NK-92 (cell line): Measurements from ENCODE around the gene PSORS1C2.

Source experiments
- DNase-seq: peaks from one replicate; lab custom pipeline; 2025; ENCODE audit not compliant: unreplicated experiment; lab: John Stamatoyannopoulos, UW

Gene PSORS1C2

DNA sequence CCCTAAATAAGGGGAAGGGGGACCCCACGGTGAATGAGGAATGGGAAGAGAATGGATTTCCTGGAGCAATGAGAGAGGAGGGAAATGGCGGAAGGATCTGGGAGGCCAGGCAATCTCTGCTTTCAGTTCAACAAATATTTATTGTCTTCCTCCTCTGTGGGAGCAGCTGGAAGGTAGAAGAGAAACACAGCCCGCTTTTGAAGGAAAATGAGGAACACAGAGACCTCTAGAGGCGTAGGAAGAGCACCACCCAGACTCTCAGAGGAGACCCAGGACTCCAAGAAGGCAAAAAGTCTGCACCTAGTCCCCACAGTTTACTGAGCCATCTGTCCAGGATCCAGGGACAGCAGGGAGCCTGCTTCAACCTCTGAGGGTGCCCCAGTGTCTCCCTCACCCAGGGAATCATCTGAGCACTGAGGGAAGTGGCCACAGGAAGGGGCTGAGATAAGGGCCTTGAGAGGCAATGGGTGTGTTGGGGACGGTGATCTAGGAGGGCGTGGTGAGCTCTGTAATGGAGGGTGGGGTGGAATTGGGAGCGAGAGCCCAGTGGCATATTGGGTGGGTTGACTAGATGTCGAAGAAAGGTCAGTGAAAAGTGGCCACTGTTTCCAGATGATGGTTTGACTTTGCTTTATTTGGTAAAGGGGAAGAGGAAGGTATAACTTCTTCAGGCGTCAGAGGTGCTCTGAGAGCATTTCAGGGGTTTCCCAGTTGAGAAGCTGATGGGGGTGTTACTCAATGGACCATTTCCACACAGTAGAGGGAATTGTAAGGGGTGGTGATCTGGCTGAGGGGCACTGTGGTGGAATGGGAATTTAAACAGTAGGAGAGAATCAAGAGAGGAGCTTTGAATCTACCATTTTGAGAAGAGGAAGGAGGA lies 23.7 kb downstream of the PSORS1C2 start:
- DNase-seq: no peak

DNA sequence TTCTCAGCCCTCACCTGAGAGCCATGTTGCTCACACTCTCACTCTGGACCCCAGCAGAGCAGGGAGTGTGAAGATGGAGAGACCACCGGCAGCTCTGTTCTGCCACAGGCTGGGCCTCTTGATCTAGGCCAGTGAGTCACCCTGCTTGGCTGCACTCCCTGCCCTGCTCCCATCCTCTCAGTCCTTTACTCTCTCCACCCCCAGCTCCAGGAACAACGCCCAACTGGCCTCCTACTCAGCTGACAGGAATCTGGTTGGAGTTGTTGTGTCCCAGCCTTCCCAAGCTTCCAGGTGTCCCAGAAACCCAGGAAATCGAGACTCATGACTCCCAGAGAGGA lies 24.4 kb downstream of the PSORS1C2 start, which contains the start of gene PSORS1C1:
TSS of gene PSORS1C1 (plus strand) at position 260 of the 338 bp plus-strand sequence. CDS start 14,833 bp downstream, outside the sequence.
- DNase-seq: no peak

DNA sequence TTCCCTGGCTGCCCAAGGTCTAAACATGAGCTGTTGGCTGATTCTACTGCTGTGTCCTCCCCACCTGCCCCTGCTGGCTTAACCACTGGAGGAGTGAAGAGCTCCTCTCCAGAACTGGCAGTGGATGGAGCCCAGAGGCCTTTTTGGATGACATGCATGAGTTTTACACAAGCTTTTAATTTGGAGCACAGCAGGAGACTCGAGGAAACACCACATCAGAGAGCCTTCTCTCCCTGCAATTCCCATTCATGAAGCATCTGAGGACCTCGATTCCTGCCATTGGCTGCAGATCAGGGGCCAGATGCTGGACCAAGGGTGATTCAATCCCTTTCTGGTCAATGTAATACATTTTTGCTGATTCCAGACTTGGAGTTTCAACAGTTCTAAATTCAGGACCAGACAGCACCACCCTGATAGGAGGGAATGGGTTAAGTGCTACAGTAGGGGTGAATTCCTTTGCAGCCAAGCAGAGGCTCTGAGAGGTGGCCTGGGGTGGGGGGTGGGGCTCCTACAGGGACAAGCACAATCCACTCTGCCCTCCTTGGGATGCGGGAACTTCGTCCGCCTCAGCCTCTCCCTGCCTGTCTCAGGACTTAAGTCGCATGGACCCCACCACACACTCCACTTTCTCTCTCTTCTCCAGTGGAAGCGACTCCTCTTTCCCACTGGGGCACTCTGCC lies 24.9 kb downstream of the PSORS1C2 start:
- DNase-seq: no peak

DNA sequence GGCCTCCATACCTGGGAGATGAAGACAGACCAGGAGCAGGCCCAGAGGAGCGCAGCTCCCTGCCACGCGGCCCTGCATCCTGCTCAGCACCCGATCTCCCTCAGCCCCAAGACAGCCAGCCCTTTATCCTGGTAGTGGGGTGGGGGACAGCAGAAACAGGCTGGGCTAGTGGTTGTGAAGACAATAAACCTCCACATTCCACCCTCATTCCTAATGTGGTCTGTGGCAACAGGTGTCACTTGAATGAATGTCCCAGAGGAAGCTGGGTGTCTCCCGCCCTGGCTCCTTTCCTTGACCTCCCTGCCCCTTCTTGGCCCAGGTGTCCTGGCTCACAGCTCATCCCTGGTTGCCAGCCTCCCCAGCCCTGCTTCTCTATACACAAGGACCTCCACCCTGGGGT lies 26.4 kb downstream of the PSORS1C2 start, which contains the start of gene C6orf15:
TSS of gene C6orf15 (minus strand) at position 98 of the 400 bp plus-strand sequence. CDS start at position 78, 20 bp downstream.
- DNase-seq: no peak

DNA sequence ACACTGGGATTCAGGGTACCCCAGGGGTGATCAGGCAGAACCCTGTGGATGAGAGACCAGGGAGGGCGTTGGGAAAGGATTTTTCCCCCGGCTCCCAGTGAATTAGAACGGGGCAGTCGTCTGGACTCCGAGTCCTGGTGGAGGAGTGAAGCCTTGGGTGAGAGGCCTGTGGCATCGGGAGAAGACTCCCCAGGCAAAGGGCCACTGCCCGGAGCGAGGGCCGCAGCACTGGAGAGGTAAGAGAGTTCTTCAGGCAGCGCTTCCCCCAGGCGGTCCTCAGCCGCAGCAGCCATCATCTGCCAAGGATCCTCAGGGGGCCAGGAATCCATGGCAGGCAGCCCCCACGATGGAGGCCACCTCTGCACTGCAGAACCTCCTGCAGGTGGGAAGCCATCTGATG lies 27.2 kb downstream of the PSORS1C2 start:
- DNase-seq: no peak

DNA sequence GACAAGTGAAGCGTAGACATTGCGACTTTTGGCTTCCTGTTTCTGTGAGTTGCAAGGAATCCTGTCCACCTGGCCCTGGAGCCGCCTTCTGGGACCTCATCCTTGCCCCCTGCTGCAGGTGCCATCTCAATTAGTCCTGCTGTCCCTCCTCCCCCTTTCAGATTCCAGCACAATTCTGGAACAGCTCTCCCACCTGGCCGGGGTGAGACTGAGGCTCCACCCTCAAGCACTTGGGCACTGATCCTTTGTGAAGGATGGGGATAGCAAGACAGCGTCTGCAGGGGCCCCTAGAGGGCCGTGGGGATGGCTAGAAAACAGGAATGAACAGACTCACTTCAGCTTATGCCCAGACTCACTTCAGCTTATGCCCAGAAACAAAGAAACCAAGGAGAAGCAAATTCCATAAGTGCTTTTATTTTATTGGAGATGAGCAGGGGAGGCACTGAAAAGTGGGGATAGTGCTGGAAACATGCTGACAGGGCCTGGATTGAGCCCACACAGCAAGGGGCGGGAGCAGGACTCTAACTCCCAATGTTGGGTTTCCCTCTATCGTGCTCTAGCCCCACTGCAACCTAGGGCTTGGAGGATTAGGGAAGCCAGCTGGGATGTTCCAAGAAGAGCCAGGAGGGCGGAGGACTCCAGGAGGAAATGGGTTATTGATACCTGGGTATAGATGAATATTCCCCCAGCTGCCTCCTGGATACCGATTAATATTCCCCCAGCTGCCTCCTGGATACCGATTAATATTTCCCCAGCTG lies 27.9 kb downstream of the PSORS1C2 start:
- DNase-seq: no peak

DNA sequence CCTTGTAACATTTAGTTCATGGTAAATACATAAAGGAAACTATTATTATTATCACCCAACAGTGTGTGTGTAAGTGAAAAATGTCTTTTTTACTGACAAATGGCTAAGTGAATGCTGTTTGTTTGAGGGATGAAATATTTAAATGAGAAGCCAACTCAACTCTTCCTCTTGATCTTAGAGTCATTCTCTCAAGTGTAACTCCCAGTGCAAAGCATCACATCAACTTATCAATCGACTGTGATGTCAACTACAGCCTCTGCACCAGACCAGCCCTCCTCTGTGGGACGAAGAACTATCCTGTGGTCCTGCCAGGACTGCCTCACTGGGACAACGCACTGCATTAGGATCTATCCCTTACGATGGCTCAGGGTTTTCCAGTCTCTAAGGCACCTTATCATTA lies 31.8 kb downstream of the PSORS1C2 start:
- no peak for DNase-seq

DNA sequence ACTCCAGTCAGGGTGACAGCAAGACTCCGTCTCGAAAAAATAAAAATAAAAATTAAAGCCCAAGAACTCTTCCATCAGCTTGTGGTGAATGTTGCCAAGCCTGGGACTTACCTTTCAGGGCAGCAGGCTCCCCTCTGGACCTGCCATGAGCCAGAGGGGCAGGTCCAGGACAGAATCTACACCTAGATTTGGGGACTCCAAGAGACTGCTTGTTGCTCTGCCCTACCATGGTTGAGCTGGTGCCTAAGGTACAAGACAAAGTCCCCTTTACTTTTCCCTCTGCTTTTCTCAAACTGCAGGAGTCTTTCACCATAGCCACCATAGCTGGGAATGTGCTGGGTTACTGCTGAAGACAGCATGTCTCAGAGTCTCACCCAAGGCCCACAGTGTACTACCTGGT lies 35.7 kb downstream of the PSORS1C2 start:
- no peak for DNase-seq

DNA sequence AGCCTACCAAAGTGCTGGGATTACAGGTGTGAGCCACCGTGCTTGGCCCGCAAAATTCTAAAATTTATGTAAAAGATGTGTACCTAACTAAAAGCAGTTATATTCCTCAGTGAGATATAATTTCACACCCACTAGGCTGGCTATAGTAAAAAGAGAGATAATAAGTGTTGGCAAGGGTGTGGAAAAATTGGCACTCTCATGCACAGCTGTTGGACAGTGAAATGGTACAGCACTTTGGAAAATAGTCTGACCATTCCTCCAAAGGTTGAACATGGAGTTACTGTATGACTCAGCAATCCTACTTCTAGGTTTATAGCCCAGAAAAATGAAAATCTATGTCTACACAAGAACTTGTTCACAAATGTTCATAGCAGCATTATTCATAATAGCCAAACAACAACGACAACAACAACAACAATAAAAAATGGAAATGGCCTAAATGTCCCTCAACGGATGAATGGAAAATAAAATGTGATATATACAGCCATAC lies 40.4 kb downstream of the PSORS1C2 start:
- DNase-seq: no peak

DNA sequence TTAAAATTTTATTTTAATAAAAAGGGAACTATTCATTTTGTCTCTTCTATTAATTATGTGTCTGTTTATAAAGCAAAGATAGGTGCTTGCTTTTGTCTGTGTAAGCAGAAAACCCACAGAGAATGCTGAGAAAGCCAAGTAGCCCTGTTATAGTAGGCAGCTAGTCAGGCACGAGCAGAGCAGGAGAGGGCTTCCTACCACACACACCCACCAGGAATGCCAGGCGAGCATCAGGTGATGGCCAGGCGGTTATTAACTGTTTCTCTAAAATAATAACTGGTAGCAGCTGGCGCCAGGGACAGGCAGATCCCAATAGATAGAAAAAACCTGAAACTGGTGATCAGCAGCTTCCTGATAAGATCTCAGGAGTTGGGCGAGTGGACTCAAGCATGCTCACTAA lies 42.2 kb downstream of the PSORS1C2 start:
- no peak for DNase-seq

DNA sequence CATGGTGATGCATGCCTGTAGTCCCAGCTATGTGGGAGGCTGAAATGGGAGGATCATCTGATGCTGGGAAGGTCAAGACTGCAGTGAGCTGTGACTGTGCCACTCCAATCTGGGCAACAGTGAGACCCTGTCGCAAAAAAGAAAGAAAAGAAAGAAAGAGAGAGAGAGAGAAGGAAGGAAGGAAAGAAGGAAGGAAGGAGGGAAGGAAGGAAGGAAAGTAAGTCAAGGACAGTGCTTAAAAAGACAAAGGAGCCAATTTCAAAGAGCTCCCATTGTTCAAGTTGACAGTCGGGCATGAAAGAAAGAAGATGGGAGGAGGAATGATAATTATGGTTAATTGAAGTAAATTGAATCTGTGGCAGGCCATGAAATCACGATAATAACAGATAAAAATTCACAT lies 42.7 kb downstream of the PSORS1C2 start:
- no peak for DNase-seq

DNA sequence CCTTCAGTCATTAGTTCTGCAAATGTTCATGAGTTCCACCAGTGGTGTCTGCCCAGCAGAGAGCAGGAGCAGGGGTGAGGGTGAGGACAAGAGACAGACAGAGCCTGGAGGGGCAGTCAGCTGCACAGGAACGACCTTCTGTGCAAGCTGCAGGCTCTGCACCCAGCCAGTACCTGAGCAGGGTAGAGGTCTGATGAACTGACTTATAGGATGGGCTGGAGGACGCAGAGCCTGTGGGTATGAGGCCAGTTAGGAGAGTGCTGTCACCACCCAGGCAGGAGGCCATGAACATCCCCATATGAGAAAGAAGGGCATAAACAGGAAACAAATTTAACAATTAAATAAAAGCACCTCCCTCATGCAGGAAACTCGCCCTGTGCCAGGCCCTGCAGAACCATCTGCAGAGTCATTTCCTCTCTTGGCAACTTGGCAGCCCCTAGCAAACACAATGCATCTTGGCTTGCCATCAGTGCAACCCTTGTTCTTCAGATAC lies 44.4 kb downstream of the PSORS1C2 start:
- DNase-seq: no peak

DNA sequence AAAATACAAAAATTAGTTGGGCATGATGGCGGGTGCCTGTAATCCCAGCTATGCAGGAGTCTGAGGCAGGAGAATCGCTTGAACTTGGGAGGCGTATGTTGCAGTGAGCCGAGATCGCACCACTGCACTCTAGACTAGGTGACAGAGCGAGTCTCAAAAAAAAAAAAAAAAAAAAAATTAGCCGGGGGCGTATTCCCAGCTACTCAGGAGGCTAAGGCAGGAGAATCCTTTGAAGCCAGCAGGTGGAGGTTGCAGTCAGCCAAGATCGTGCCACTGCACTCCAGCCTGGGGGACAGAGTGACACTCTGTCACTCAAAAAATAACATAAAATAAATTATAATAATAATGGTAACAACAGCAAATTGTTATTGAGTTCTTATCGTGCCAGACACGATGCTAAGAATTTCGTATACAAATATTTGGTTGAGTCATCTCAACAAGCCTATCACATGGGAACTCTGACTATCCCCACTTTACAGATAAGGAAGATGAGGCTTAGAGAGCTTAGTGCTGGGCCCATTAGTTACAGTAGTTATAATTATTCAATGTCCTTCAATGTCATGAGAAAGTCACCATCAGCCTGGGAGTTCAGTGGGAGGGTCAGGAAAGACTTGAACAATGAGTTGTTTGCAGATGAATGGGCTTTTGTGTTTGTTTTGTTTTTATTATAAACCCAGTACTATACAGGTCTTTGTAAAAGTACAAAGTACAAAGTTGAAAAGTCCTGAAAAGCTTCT lies 45.9 kb downstream of the PSORS1C2 start:
- DNase-seq: no peak

DNA sequence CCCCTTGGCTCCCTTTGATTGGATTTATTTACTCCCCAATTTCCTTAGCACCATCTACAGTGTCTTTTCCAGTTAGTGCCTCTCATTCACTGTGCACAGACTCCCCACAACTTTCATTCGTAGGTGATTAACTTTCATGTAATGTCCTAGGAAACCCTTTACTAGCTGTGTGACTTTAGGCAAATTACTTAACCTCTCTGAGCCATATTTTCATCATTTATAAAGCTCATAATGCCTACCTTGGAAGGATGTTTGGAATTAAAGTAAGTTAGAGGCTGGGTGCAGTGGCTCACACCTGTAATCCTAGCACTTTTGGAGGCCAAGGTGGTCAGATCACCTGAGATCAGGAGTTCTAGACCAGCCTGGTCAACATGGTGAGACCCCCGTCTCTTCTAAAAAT lies 46.6 kb downstream of the PSORS1C2 start:
- DNase-seq: no peak

DNA sequence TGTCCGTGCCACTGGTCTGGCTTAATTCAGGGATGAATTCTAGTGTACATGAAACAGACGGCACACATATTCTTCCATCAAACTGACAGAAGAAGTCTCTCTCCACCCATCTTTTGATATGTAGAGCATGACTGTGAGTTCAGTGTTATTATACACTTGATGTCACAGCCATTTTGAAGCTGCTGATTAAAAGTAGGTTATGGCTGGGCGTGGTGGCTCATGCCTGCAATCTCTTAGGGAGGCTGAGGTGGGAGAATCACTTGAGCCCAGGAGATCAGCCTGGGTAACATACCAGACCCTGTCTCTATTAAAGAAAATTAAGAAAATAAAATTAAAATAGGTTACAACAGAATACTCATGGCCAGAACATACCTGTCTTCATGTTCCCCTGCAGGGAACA lies 47.2 kb downstream of the PSORS1C2 start:
- DNase-seq: no peak

DNA sequence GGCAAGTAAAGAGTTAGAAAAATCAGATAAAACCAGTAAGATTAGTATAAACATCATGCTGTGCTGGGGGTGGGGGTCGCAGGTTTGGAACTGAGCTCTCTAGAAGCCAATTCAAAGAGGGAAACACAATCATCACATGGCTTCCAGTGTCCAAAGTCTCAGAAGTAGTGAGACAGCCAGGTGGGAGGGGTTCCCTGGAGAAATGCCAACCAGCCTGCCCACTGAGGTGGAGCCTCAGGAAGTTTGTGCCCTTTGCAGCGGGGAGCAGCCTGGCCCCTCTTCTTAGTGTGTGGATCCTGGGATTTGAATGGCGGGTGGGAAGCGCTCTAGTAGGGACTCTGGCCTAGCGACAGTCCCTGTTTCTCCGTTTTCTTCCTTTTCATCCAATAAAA lies 47.9 kb downstream of the PSORS1C2 start:
- no peak for DNase-seq

DNA sequence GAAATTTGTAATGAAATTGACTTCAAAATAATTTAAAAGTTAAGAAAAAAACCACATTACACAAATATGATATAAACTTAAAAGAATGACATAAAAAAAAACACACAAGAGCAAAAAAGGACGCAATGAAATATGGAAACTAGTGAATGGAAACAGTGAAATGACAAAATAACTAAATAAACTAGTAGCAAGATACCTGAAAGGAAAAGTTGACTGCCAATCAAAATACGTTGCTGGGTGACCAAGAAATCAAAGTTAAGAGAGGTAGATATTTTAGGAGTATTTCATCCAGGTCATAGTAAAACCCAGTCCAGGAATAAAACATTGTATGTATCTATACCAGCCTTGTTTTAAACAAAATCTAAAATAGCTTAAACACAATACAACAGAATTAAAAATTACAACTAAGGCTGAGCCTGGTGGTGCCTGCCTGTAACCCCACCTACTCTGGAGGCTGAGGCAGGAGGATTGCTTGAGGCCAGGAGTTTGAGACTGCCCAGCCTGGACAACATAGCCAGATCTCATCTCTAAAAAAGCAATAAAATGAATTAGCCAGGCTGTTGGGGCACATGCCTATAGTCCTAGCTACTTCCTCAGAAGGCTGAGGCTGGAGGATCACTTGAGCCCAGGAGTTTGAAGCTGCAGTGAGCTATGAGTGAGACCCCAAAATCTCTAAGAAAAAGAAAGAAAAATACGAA lies 48.4 kb downstream of the PSORS1C2 start:
- DNase-seq: no peak
